ENCODE results near the gene PHYHD1. TPM values are rescaled to one million over a fixed set of nuclear protein-coding genes. Genes with fewer than 3 reads are reported as not detected.

The PHYHD1 gene
- total and polyA plus RNA-seq, 11 donors = 14.0 to 49.0 (median 27.3) TPM

DNA sequence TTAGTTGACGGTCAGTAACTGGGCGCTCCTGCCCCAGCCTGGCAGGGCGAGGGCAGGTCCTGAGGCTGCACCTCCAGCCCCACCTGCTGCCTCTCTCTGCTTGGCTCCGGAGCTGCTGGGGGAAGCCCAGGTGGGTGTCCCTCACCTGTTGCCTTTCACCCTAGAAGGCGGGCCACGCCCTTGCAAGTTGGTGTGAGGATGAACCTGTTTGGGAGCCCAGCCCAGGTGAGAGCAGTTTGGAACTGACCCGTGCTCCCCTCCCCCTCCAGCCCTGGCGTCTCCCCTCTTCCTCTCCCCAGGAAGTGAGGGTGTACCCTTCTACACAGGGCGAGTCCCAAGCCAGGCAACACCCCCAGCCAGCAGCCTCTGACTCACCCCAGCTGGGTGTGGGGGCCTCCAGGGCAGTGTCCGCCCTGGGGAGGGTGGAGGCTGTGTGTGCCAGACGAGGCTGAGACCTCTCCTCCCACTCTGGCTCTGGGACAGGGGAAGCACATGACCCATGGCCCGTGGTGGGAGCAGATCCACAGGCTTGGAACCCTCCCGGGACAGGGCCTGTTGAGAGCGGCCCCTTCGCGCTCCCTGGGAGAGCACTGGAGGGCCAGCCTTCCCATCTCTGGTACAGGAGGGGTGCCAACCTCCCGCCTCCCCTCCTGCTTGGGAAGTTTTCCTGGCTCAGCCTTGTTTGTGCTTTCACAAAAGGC lies 28.4 kb upstream of the PHYHD1 start:
- 17 to 45% (median 37%) methylated on average over 11 to 17 of the region's 17 CpGs for WGBS, 4 donors
- H3K4me3 ChIP-seq = peak overlapping the region in 9 of 12 donors; percentile 16 to 35 (median 28)
- peak; percentile 96 to 98 (median 97) for ATAC-seq
- peak overlapping the region; percentile 70 to 92 (median 84) for H3K27ac ChIP-seq
- no peaks in the 10 kb centered on the region for H3K9me3 ChIP-seq
- DNase-seq = peak; percentile 87 to 95 (median 90)
- H3K36me3 ChIP-seq = peaks cover 0 to 73% (median 54%) of the 10 kb centered on the region in 9 donors
- H3K27me3 ChIP-seq = no peaks in the 10 kb centered on the region
- H3K4me1 ChIP-seq = peaks cover 6 to 49% (median 33%) of the 10 kb centered on the region in 12 donors
- intact Hi-C loops (cut with DNase I) = no loop called here
- peak in 1 of 2 donors; percentile 43 for TF ChIP-seq POLR2A (IDR thresholded peaks at IDR 0.05)
- TF ChIP-seq, protein P1, sequence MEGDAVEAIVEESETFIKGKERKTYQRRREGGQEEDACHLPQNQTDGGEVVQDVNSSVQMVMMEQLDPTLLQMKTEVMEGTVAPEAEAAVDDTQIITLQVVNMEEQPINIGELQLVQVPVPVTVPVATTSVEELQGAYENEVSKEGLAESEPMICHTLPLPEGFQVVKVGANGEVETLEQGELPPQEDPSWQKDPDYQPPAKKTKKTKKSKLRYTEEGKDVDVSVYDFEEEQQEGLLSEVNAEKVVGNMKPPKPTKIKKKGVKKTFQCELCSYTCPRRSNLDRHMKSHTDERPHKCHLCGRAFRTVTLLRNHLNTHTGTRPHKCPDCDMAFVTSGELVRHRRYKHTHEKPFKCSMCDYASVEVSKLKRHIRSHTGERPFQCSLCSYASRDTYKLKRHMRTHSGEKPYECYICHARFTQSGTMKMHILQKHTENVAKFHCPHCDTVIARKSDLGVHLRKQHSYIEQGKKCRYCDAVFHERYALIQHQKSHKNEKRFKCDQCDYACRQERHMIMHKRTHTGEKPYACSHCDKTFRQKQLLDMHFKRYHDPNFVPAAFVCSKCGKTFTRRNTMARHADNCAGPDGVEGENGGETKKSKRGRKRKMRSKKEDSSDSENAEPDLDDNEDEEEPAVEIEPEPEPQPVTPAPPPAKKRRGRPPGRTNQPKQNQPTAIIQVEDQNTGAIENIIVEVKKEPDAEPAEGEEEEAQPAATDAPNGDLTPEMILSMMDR (IDR thresholded peaks at IDR 0.05) = no peak

DNA sequence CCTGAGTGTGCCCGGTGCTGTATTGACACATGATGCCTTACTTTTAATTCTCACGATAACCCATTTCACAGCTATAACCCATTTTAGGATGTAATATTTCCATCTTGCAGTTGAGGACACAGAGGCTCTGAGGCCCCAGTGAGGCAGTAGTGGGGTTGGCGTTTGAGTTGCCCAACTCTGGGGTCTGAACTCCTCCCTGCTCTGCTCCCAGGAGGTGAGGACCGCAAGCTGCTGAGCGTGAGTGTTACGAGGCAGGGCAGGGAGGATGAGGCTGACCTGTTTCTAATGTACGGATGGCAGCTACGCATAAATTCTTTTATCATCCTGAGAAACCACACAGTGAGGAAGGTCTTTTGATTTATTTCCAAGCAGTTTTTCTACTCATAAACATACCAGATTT lies 27.4 kb upstream of the PHYHD1 start:
- TF ChIP-seq, protein P1 (IDR thresholded peaks at IDR 0.05) = no peak
- no peak for TF ChIP-seq POLR2A (IDR thresholded peaks at IDR 0.05)
- Histone ChIP-seq H3K27me3 (no peaks in the 10 kb centered on the region), H3K4me1 (peaks cover 7 to 43% (median 27%) of the 10 kb centered on the region in 12 donors), H3K4me3 (peak overlapping the region in 1 of 12 donors; percentile 32), H3K36me3 (peaks cover 0 to 78% (median 57%) of the 10 kb centered on the region in 9 donors), H3K9me3 (no peaks in the 10 kb centered on the region), H3K27ac (peak overlapping the region; percentile 70 to 92 (median 84))
- intact Hi-C loops (cut with DNase I) = no loop called here
- WGBS, 4 donors = 87 to 95% (median 90%) methylated on average over 7 to 8 of the region's 8 CpGs
- ATAC-seq (no peak), DNase-seq (no peak)

DNA sequence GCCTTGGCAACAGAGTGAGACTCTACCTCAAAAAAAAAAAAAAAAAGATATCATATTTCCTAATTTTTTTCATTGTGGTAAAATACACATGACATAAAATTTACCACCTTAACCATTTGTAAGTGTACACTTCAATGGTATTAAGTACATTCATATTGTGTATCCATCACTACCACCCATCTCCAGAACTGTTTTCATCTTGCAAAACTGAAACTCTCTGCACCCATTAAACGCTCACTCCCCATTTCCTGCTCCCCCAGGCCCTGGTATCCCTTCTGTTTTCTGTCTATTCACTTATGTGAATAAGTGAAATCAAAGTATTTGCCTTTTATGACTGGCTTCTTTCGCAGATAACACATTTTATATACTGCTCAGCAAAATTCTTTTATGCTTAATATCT lies 26.0 kb upstream of the PHYHD1 start:
- peaks cover 10 to 54% (median 35%) of the 10 kb centered on the region in 12 donors for H3K4me1 ChIP-seq
- 81 to 90% (median 84%) methylated on average over 2 of the region's 2 CpGs for WGBS, 4 donors
- no peak for DNase-seq
- no peaks in the 10 kb centered on the region for H3K9me3 ChIP-seq
- peak overlapping the region in 1 of 12 donors; percentile 13 for H3K27ac ChIP-seq
- no peak overlapping the region for H3K4me3 ChIP-seq
- no peak for ATAC-seq
- intact Hi-C loops (cut with DNase I) = no loop called here
- TF ChIP-seq POLR2A (IDR thresholded peaks at IDR 0.05) = no peak
- TF ChIP-seq, protein P1 (IDR thresholded peaks at IDR 0.05) = no peak
- no peaks in the 10 kb centered on the region for H3K27me3 ChIP-seq
- H3K36me3 ChIP-seq = peaks cover 0 to 76% (median 44%) of the 10 kb centered on the region in 9 donors

DNA sequence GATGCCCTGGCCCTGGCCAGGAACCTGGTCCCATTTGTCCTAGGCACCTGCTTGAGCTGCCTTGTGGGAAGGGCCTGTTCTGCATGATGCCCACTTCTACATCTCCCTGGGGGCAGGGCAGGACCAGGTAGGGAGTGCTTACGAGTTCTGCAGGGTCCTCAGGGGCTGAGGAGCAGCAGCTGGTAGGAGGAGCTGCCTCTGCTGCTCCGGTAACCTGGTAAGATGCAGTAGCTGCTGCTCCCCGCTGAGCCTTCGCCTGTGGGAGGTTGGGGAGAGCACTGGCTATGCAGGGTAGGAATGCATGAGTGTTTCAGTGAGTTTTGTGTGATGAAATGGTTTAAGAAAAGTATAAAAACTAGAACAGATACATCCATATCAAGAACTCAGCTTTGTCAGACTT lies 25.2 kb upstream of the PHYHD1 start:
- no peaks in the 10 kb centered on the region for H3K9me3 ChIP-seq
- H3K27me3 ChIP-seq = no peaks in the 10 kb centered on the region
- intact Hi-C loops (cut with DNase I) = no loop called here
- no peak for DNase-seq
- peak overlapping the region in 1 of 12 donors; percentile 13 for H3K27ac ChIP-seq
- WGBS, 4 donors = 73 to 92% (median 81%) methylated on average over 3 to 4 of the region's 4 CpGs
- peaks cover 0 to 71% (median 42%) of the 10 kb centered on the region in 9 donors for H3K36me3 ChIP-seq
- no peak for ATAC-seq
- H3K4me1 ChIP-seq = peaks cover 10 to 59% (median 41%) of the 10 kb centered on the region in 12 donors
- H3K4me3 ChIP-seq = no peak overlapping the region
- no peak for TF ChIP-seq POLR2A (IDR thresholded peaks at IDR 0.05)
- TF ChIP-seq, protein P1 (IDR thresholded peaks at IDR 0.05) = no peak
